GM19467 (cell line): ENCODE data around the gene DDX47.
"Not testable (repeated sequence)": the region's sequence is repeated elsewhere in the genome, so short reads cannot be mapped to it uniquely, and the experiment has no call there.

Source experiments
- ATAC-seq: cut with Tn5 transposase; IDR thresholded peaks from one replicate; pipeline ENCODE4 v1.9.1; 2021; ENCODE audit warnings: mild to moderate bottlenecking, moderate library complexity; ENCODE audit not compliant: unreplicated experiment

The DDX47 gene

GRCh38 chr12:12796928-12797793 is 16.0 kb upstream of the DDX47 start:
- ATAC-seq = no peak

GRCh38 chr12:12797794-12798152 is 15.4 kb upstream of the DDX47 start:
- ATAC-seq = no peak

GRCh38 chr12:12798480-12798879 is 14.7 kb upstream of the DDX47 start:
- no peak for ATAC-seq

- no peak for ATAC-seq
Observed at GRCh38 chr12:12799163-12799920, 13.8 kb upstream of the DDX47 start.

DNA sequence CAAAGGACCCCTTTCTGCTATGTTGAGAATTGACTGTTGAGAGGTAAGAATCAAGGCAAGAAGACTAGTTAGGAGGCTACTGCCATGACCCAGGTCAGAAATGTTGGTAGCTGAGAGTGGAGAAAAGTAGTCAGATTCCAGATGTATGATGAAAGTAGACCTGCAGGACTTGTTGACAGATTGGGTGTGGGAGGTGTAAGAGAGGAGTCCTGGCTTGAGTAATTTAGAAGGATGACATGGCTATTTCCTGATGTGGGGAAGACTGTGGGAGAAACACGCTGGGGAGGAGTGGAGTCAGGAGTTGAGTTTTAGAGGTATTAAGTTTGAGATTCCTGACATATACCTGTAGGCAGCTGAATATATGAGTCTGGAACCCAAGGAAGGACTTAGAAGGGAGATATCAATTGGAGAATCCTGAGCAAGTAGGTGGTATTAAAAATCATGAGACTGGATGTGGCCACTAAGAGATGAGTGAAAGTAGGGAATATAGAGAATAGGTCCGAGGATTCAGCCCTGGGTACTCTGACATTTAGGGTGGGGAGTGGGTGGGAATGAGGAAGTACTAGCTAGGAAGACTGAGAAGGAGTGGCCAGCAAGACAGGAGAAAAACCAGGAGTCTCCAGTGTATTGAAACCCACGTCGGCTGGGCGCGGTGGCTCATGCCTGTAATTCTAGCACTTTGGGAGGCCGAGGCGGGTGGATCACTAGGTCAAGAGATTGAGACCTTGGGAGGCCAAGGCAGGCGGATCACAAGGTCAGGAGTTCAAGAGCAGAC is 12.6 kb upstream of the DDX47 start:
- no peak for ATAC-seq

DNA sequence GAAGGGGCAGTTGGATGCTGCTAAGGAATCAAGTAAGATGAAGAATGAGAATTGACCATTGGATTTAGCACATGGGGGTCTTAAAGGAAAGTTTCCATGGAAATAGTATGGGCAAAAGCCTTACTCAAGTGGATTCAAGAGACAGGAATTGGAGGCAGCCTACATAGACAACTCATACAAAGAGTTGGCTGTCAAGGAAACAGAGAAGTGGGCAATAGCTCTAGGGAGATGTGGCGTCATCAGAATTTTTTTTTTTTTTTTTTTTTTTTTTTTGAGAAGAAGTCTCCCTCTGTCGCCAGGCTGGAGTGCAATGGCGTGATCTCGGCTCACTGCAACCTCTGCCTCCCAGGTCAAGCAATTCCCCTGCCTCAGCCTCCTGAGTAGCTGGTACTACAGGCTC is 11.5 kb upstream of the DDX47 start:
- ATAC-seq = not testable (repeated sequence)

DNA sequence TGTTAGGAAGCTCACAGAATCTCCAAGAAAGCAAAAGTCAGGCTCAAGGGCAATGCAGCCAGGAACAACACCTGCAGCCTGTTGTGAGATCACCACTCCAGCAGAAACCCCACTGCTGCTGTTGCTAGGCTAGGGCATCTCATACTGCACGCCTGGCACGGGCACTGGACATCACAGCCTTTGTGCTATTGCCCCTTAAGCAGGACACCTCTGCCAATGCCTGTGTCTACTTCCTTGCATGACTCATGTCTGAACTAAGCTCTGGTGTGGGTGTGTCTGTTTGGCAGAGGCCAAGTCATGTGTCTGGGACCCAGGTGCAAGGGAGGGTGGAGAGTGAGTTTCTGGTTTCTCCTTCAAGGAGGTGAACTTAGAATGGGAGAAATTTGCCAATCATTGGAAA is 10.0 kb upstream of the DDX47 start:
- peak; percentile 79 for ATAC-seq

GRCh38 chr12:12804011-12804410 is 9.1 kb upstream of the DDX47 start:
- ATAC-seq = no peak

DNA sequence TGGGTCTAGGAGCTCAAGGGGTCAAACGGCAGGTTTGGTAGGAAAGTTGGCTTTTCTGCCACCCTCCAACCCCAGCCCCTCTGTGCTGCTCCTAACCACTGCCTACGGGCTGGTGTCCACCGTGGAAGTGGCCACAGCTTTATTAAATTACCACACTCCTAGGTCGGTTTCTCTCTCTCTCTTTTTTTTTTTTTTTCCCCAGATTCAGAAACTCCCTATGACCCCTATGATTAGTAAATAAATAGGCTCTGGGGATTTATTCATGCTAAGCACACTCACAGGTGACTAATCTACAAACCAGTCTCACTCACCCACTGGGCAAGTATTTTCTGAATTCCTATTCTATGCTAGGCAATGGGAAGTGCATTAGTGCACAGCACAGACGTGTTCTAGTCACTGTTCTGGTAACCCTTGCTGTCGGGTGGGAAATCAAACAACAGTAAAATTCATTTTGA is 8.7 kb upstream of the DDX47 start:
- ATAC-seq = no peak

DNA sequence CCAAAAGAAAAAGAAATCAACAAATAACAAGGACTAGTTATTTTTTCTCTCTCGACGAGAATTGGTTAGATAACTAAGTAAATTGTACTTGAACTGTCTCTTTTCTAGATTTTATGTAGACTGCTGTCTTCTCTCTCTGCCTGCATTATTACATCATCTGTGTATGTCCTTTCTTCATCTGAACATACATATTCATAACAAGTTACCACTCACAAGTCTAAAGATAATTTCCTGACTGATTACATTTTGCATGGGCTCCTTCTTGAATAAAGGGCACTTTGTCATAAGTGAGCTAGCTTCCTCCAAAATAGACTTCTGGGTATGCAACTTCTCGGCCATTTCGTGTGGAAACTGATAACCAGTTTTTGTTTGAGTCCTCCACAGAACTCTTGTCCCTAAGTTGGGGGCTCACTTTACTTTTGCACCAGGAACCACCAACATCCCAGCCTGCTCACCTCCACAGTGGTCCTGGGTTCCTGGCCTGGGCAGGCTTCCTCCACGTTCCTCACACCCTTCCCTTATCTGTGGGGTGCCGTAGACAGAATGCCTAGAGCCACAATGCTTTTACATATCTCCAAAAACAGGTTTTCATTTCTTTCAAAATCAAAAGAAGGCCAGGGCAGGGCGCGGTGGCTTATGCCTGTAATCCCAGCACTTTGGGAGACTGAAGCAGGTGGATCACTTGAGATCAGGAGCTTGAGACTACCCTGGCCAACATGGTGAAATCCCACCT is 6.2 kb upstream of the DDX47 start:
- ATAC-seq = no peak

DNA sequence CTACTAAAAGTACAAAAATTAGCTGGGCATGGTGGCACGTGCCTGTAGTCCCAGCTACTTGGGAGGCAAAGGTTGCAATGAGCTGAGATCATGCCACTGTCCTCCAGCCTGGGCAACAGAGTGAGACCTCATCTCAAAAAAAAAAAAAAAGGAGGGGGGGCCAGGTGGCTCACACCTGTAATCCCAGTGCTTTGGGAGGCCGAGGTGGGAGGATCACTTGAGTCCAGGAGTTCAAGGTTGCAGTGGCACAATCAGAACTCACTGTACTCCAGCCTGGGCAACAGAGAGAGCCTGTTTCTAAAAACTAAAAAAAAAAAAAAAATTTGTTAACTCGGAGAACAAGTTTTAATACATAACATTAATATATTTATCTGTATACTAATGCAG is 5.6 kb upstream of the DDX47 start:
- ATAC-seq = not testable (repeated sequence)

- peak; percentile 56 for ATAC-seq
Observed at GRCh38 chr12:12807970-12808702, 5.0 kb upstream of the DDX47 start.

GRCh38 chr12:12810553-12811021 is 2.6 kb upstream of the DDX47 start:
- no peak for ATAC-seq

DNA sequence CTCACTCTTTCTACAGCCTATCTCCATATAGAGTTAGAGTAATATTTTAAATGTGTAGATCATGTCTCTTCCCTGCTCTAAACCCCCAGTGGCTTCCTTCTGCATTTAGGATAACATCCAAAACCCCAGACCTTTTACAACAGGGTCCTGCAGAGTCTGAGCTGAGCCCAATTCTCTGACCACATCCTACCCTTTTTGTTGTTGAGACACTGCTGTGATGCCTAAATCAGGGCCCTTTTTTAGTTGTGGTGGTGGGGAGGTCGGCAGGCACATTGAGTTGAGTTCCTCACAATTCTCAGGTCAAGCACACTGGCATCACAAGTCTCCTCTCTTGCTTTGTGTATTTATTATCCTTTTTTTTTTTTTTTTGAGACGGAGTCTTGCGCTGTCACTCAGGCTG is 1.8 kb upstream of the DDX47 start:
- no peak for ATAC-seq

DNA sequence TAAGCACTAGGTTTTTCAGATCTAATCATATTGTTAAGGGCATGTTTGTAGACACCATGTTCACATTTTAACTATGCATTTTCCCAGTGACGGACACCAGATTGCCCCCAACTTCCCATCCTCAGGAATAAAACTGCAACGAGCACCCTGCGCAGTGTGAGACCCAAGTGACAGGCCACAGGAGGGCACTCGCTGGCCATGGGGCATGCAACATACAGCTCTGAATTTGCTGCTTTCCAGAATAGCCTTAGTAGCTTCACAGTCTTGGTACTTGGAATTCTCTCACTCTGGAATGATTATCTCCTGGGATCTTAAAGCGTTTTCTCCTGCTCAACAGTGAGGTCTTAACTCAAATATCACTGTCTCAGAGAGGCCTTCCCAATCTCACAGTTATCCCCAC is 972 bp upstream of the DDX47 start:
- ATAC-seq = no peak

- ATAC-seq = no peak
Observed at GRCh38 chr12:12812618-12813119, 477 bp upstream of the DDX47 start.

- ATAC-seq = no peak
Observed at GRCh38 chr12:12817616-12818015, 4.5 kb downstream of the DDX47 start.

DNA sequence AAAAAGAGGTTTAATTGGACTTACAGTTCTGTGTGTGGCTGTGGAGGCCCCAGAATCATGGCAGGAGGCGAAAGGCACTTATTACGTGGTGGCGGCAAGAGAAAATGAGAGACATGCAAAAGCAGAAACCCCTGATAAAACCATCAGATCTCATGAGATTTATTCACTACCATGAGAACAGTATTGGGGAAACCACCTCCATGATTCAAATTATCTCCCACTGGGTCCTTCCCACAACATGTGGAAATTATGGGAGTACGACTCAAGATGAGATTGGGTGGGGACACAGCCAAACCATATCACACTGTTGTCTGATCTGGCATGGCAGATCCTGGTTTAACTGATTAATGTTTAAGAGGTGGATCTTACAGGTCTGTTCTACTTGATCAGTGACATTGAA is 5.6 kb downstream of the DDX47 start:
- ATAC-seq = no peak

GRCh38 chr12:12819221-12819620 is 6.1 kb downstream of the DDX47 start:
- ATAC-seq = no peak
